BJ (cell line): ENCODE results near the gene SIRPA. TPM values are rescaled to one million over a fixed set of nuclear protein-coding genes. Genes with fewer than 3 reads are reported as not detected.

ENCODE experiments used
- CTCF ChIA-PET: fragments of 350-600 bp; formaldehyde crosslinking; extraction: SDS; loops from one replicate; lab custom pipeline; 2021; ENCODE audit warnings: antibody characterized with exemption, inconsistent platforms; lab: Yijun Ruan, JAX
- POLR2A ChIA-PET: fragments of 300-600 bp; sonication (Branson Sonifier 250); formaldehyde crosslinking; extraction: SDS; loops from one replicate; lab custom pipeline; 2021; ENCODE audit warnings: antibody characterized with exemption; lab: Charles Lee
- DNase-seq: peaks from one replicate; pipeline ENCODE4 v3.0.0-alpha.2; 2011; ENCODE audit warnings: low read depth
- H3K27me3 ChIP-seq: 2 replicates; pipeline ENCODE4 v1.6.0; 2011; ENCODE audit warnings: low read length; ENCODE audit not compliant: control insufficient read depth, insufficient read depth
- H3K36me3 ChIP-seq: 2 replicates; pipeline ENCODE4 v1.5.1; 2011; ENCODE audit warnings: low read length; ENCODE audit not compliant: control insufficient read depth, insufficient read depth
- H3K4me3 ChIP-seq: 2 replicates; pipeline ENCODE4 v1.5.1; 2011; ENCODE audit warnings: low read depth, mild to moderate bottlenecking, control low read depth, low read length
- polyA plus RNA-seq: library from polyadenylated mRNA; depleted of rRNA; stranded (reverse); fragments of >200 nt; gene quantifications from 2 replicates; pipeline ENCODE4 v1.2.3, GENCODE V29; 2011
- TF ChIP-seq, protein P1 (sequence below): IDR thresholded peaks from 2 replicates; pipeline ENCODE4 v1.5.1; 2011; ENCODE audit warnings: low read depth, mild to moderate bottlenecking, control low read depth, inconsistent platforms, low read length, moderate library complexity; ENCODE audit not compliant: insufficient read depth

The SIRPA gene
- polyA plus RNA-seq, 1 experiment = 34.1 TPM

DNA sequence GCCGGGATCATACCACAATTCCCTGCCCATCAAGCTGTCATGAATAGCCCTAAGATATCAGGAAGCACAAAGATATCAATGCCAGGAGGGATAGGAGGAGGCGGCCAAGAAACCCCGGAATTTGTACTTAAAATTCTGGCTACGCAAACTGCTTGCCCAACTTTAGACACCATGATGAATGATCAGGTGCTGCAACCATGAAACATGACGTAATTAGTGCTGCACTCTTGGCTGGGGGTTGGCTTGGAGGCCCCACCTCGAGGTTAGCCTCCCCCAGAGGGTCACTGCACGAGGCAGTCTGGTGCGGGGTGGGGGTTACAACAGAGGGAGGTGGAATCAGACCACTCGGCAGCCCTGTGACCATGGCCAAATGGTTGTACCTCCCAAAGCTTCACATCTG lies 8.9 kb downstream of the SIRPA start:
- DNase-seq = no peak
- CTCF ChIA-PET = interaction anchor here (1.5 kb wide), 1 partner anchor 268 kb away, joined by 3 read pairs; no protein-coding TSS in a partner anchor

DNA sequence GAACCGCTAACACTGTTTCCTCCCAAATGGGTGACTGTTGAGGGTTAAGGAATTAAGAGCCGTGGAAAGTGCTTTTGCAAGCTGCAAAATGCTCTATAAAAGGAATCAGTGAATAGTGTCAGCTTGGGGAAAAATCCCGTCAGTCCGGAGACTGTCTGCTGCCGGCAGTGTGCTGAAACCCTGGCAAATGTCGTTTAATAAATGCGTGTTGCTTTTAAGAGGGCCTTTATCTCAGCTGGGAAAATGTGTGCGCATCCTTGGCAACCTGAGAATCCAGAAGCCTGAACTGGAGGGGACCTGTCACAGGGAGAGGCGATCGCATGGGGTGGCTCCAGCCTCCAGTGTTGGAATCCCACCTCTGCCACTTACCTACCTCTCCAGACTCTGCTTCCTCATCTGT lies 9.8 kb downstream of the SIRPA start:
- Histone ChIP-seq H3K36me3 (no peaks in the 10 kb centered on the region), H3K4me3 (no peak overlapping the region), H3K27me3 (no peaks in the 10 kb centered on the region)
- ChIA-PET CTCF (no interaction called here), POLR2A (no interaction called here)
- no peak for DNase-seq
- TF ChIP-seq, protein P1, sequence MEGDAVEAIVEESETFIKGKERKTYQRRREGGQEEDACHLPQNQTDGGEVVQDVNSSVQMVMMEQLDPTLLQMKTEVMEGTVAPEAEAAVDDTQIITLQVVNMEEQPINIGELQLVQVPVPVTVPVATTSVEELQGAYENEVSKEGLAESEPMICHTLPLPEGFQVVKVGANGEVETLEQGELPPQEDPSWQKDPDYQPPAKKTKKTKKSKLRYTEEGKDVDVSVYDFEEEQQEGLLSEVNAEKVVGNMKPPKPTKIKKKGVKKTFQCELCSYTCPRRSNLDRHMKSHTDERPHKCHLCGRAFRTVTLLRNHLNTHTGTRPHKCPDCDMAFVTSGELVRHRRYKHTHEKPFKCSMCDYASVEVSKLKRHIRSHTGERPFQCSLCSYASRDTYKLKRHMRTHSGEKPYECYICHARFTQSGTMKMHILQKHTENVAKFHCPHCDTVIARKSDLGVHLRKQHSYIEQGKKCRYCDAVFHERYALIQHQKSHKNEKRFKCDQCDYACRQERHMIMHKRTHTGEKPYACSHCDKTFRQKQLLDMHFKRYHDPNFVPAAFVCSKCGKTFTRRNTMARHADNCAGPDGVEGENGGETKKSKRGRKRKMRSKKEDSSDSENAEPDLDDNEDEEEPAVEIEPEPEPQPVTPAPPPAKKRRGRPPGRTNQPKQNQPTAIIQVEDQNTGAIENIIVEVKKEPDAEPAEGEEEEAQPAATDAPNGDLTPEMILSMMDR = no peak

More for the DNA sequence above, 8.9 kb downstream of the SIRPA start:
- Histone ChIP-seq H3K4me3 (no peak overlapping the region), H3K36me3 (no peaks in the 10 kb centered on the region), H3K27me3 (no peaks in the 10 kb centered on the region)
- POLR2A ChIA-PET = no interaction called here
- TF ChIP-seq, protein P1 = no peak

DNA sequence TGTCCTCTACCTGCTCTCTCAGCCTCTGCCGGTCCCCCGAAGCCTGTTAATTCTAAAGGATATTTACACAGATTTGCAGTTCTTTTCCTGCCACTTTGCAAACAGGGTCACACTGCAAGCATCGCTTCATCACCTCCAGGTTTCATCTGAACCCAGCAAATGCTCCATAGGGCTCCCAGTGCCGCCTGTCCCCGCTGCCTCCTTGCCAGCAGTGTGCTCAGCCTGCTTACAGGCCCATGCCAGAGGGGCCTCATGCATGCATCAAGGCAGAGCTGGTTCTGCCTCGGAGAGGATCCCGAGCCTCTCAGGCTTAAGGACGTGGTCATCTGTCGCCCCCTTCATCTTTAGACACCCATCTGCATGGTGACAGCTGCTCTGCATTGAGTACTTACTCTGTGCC lies 10.5 kb downstream of the SIRPA start:
- DNase-seq = no peak
- POLR2A ChIA-PET = no interaction called here
- TF ChIP-seq, protein P1 = no peak
- CTCF ChIA-PET = no interaction called here
- no peaks in the 10 kb centered on the region for H3K36me3 ChIP-seq
- no peak overlapping the region for H3K4me3 ChIP-seq
- no peaks in the 10 kb centered on the region for H3K27me3 ChIP-seq

DNA sequence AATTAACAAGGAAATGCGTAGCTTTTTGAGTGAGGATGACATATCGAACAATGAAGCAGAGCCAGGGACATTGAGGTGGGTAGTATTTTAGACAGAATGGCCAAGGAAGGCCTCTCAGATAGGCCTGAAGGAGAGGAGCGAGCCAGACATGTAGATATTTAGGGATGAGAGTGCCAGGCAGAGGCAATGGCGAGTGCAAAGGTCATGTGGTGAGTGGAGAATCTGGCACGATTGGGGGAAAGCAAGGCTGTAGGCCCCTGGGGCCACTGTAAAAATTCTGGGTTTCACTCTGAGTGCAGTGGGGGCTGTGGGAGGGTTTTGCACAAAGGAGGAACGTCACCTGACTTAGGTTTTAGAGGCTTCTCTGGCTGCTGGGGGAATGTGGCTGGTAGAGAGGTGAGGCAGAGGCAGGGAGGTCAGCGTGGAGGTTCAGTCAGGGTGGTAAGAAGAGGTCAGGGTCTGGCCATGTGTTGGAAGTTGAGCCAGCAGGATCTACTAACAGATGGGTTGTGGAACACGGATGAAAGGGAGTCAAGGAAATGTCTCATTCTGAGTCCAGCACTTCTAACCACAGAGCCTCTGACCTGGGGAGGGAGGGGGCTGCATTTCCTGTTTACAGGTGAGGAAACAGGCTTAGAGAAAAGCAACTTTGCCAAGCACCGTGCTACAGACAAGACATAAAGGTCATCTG lies 11.3 kb downstream of the SIRPA start:
- Histone ChIP-seq H3K36me3 (no peaks in the 10 kb centered on the region; the same call in 1 of the 2 replicates), H3K27me3 (no peaks in the 10 kb centered on the region), H3K4me3 (no peak overlapping the region)
- POLR2A ChIA-PET = no interaction called here
- DNase-seq = no peak
- TF ChIP-seq, protein P1 = no peak
- CTCF ChIA-PET = interaction anchor here (0.9 kb wide), 1 partner anchor 104 kb away, joined by 3 read pairs; no protein-coding TSS in a partner anchor

DNA sequence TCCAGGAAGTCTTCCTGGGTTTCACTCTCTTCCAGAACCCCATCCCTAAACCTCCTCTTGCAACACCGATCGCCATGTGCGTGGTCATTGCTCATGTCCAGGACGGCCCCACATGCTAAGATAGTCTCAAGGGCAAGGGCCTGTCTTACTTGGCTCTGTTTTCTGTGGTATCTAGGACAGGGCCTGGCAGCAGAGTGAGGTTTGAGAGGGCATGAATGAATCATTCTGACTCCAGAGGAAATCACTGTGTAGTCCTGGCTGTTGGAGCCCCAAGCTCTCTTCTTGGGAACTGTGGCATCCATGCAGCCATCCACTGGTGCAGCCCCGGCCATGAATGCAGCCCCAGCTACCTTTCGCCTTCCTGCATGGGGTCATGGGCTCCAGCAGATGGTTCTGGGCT lies 12.4 kb downstream of the SIRPA start:
- TF ChIP-seq, protein P1 = no peak
- DNase-seq = no peak
- ChIA-PET CTCF (interaction anchor here (0.7 to 1.0 kb wide), 4 partner anchors 9 to 265 kb away, joined by 3 to 4 read pairs (median 3); no protein-coding TSS in a partner anchor), POLR2A (no interaction called here)
- Histone ChIP-seq H3K36me3 (peaks cover 2% of the 10 kb centered on the region), H3K27me3 (no peaks in the 10 kb centered on the region), H3K4me3 (no peak overlapping the region)
